GM19438 (cell line): ENCODE data around the gene EIPR1.
"Not testable (repeated sequence)": the region's sequence is repeated elsewhere in the genome, so short reads cannot be mapped to it uniquely, and the experiment has no call there.

Experiments
- ATAC-seq: cut with Tn5 transposase; IDR thresholded peaks from one replicate; pipeline ENCODE4 v1.9.1; 2021; ENCODE audit warnings: low read depth; ENCODE audit not compliant: unreplicated experiment

Gene EIPR1

GRCh38 chr2:3365219-3365618 is 12.4 kb downstream of the EIPR1 start:
- ATAC-seq: no peak

- no peak for ATAC-seq
Observed at GRCh38 chr2:3361518-3362389, 15.9 kb downstream of the EIPR1 start.

DNA sequence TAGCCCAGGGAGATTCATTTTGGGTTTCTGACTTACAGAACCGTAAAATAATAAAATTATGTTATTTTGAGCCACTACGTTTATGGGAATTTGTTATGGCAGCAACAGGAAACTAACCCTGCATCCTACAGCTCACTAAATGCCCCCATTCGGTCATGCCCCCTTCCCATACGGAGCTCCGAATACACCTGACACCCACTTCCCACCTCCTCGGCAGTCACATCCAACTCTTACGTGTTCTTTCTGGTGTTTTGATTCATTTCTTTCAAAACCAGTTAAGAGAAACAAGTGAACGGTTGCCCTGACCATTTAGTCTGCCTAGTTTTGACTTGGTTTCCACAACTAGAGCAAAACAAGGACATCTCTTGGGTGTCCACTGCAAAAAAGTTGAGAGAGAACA is 19.7 kb downstream of the EIPR1 start:
- ATAC-seq: no peak

GRCh38 chr2:3357446-3357845 is 20.2 kb downstream of the EIPR1 start:
- ATAC-seq: not testable (repeated sequence)

DNA sequence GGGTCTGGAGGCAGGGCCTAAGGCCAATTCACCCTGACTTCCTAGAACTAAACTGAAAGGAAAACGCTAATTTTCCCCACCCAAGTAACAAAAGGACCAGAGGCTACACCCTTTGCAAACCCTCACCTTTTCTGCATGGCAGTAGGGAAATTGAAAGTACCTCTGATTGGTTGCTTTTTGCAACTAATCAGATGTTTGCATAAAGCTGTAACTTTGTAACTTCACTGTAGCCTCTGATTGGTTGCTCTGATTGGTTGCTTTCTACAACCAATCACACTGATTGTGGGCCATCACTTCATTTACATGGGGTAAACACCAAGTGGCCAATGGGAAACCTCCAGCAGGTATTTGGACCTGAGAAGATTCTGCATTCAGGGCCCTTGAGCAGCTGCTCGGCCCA is 20.8 kb downstream of the EIPR1 start:
- ATAC-seq: no peak

- ATAC-seq: no peak
Observed at GRCh38 chr2:3355951-3356569, 21.6 kb downstream of the EIPR1 start.

DNA sequence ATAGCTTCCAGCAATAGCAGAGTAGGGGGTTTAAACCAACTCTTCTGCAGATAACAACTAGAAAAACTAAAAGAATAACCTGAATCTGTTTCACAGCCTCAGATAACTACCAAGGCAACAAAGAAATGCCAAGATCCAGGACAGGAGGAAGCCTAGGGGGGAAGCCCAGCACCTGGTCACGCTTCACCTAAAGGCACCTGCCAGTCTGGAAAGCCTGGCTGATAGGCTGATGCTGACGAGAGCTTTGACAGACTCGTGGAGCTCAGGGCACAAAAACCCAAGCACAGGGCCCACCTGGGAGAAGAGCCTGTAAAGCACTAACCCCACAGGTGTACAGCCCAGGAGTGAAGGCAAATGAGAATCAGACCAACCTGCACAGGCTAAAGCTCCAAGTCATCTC is 22.6 kb downstream of the EIPR1 start:
- no peak for ATAC-seq

- ATAC-seq: no peak
Observed at GRCh38 chr2:3349211-3349693, 28.4 kb downstream of the EIPR1 start.

- ATAC-seq: no peak
Observed at GRCh38 chr2:3348767-3349166, 28.9 kb downstream of the EIPR1 start.

DNA sequence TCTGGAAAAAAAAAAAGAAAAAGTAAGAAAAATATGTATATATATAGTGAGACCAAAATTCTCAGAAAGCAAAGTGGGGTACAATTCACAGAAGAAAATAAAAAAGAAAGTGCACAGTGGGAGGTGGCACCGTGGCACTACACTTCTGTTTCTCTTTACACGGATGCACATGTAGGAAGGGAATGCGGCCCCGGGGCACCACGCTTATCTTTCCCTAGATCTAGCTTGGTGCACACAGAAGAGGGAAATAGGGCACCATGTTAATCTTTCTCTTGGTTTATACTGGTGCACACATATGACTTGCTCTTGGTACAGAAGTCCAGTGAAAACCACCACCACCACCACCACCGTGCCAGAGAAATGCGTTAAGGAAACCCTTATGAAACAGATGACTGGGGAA is 32.0 kb downstream of the EIPR1 start:
- ATAC-seq: no peak

- no peak for ATAC-seq
Observed at GRCh38 chr2:3344897-3345296, 32.7 kb downstream of the EIPR1 start.

- ATAC-seq: no peak
Observed at GRCh38 chr2:3343012-3343411, 34.6 kb downstream of the EIPR1 start.

DNA sequence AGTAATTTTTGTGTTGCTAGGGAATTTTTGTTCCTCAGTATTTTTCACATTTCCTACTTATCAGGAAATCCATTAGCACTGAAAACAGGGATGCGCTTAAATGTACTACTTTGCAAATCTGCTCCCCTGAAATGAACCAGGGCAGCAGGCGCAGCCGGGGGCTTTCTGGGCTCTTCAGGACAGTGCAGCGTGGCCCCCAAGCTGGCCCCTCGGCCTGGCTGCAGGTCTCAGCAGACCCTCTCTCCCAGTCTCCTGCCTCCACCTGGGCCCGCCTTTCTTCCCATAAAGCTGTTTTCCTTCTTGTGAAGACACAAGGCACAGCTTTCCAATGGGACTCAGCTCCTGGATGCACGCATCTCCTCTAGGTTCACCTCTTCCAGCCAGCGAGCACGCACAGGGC is 35.3 kb downstream of the EIPR1 start:
- ATAC-seq: no peak

DNA sequence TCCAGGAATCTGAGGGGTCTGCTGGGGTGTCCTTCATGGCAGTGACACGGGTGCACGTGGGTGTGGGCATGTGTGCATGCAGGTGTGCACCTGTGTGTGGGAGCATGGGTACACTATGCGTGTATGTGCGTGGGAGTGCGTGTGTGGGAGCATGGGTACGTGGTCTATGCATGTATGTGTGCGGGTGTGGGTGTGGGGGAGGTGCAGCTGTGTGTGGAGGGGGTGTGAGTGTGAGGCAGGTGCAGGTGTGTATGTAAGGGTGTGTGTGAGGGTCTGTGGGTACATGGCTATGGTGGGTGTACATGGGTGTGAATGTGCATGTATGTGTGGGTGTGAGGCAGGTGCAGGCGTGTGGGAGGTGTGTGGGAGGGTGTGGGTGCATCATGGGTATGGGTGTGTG is 36.3 kb downstream of the EIPR1 start:
- ATAC-seq: no peak

DNA sequence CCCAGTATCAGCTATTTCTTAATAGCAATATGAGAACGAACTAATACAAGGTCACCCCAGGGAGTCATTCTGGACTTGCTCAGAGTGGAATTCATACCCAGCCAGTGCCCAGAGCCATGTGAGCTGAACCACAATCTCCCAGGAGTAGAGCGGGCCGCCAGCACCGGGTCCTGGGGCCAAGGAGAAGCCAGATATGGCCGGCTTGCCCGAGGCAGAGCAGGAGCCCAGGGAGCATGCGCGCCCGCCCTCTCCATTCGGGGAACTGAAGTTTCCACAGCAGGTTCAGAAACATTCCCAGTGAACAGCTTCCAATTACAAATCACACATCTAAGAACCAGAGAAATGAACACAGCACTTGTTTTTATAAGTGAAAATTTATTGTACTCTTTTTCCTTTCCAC is 37.5 kb downstream of the EIPR1 start:
- no peak for ATAC-seq

DNA sequence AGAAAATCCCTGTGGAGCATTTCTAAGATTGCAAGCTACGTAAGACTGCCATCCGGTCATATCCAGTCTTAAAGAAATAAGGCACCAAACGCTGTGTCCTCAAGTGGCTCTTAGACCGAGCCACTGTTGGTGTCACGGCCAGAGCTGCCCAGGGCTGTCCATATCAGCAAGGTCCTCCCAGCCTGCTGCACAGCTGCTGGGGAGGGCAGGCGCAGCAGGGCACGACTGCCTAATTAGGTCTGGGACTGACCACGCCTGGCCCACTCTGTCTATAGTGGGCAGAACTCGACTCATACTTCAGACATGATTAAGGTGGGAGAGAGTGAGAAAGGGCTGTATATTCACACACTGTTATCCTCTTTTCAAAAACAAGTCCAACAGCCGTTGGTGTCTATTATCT is 39.3 kb downstream of the EIPR1 start:
- ATAC-seq: no peak

- no peak for ATAC-seq
Observed at GRCh38 chr2:3336844-3337243, 40.8 kb downstream of the EIPR1 start.

- ATAC-seq: no peak
Observed at GRCh38 chr2:3334392-3335345, 42.9 kb downstream of the EIPR1 start.

DNA sequence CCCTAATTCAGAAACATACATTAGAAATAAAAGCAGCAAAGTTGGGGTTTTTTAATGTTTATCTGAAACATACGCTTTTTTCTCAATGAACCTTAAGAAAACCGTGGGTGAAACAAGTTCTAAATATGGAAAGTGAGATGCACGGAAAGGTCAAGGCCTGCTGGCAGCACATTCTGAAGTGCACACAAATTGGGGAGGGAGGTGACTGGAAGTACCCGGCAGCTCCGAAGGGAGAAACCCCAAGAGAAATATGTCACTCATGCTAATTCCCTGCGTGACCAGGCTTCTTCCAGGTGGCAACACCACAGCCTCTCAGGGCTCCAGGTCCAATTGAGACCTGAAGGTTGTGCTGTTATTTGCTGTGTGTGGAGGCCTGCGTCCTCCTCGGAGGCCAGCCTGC is 45.5 kb downstream of the EIPR1 start:
- ATAC-seq: no peak

DNA sequence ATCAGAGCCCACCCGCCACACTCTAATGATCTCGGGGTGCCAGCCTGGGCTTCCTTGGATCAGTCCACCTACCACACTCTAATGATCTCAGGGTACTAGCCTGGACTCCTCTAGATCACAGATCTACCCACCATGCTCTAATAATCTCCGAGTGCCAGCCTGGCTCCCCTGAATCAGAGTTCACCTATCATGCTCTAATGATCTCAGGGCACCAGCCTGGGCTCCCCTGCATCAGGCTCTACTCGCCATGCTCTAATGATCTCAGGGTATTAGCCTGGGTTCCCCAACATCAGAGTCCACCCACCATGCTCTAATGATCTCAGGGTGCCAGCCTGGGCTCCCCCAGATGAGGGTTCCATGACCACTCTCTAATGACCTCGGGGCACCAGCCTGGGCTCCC is 48.1 kb downstream of the EIPR1 start:
- ATAC-seq: no peak

- no peak for ATAC-seq
Observed at GRCh38 chr2:3326871-3327270, 50.7 kb downstream of the EIPR1 start.
